Thyroid gland (tissue), 4 donors: ENCODE data around the gene KLRC4.
"Not testable (repeated sequence)": the region's sequence is repeated elsewhere in the genome, so short reads cannot be mapped to it uniquely, and the experiment has no call there.

Experiments
- POLR2A ChIP-seq, 2 donors: fragments of 450-650 bp; IDR thresholded peaks; one replicate each; pipeline ENCODE4 v1.6.1; 2017; ENCODE audit warnings: antibody characterized with exemption in 2 of 2, mild to moderate bottlenecking in 2 of 2, moderate library complexity in 1 of 2
- TF ChIP-seq, protein P1 (sequence below), 6 experiments: fragments of 200-600 bp in 3 of 6; fragments of 450-650 bp in 3 of 6; sonication (generic) in 3 of 6; IDR thresholded peaks; one replicate each; pipeline ENCODE4 v1.5.1; 2016 to 2019; ENCODE audit warnings: antibody characterized with exemption in 6 of 6, mild to moderate bottlenecking in 2 of 6, inconsistent platforms in 1 of 6, moderate library complexity in 1 of 6

DNA sequence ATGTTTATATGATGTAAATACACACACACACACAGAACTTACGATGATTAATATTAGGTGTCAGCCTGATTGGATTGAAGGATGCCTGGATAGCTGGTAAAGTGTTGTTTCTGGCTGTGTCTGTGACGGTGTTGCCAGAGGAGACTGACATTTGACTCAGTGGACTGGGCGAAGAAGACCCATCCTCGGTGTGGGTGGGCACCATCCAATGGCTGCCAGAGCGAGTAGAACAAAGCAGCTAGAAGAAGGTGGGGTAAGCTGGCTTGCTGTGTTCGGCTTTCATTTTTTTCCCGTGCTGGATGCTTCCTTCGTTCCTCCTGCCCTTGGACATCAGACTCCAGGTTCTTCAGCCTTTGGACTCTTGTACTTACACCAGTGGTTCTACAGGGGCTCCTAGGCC is 31.6 kb upstream of the KLRC4 start:
- TF ChIP-seq, protein P1, sequence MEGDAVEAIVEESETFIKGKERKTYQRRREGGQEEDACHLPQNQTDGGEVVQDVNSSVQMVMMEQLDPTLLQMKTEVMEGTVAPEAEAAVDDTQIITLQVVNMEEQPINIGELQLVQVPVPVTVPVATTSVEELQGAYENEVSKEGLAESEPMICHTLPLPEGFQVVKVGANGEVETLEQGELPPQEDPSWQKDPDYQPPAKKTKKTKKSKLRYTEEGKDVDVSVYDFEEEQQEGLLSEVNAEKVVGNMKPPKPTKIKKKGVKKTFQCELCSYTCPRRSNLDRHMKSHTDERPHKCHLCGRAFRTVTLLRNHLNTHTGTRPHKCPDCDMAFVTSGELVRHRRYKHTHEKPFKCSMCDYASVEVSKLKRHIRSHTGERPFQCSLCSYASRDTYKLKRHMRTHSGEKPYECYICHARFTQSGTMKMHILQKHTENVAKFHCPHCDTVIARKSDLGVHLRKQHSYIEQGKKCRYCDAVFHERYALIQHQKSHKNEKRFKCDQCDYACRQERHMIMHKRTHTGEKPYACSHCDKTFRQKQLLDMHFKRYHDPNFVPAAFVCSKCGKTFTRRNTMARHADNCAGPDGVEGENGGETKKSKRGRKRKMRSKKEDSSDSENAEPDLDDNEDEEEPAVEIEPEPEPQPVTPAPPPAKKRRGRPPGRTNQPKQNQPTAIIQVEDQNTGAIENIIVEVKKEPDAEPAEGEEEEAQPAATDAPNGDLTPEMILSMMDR (IDR thresholded peaks at IDR 0.05), result not testable (repeated sequence)
- TF ChIP-seq POLR2A (IDR thresholded peaks at IDR 0.05), result not testable (repeated sequence)
